GM18867 (cell line): ENCODE data around the gene CELSR1.
"Not testable (repeated sequence)": the region's sequence is repeated elsewhere in the genome, so short reads cannot be mapped to it uniquely, and the experiment has no call there.

Experiments
- ATAC-seq: cut with Tn5 transposase; IDR thresholded peaks from one replicate; pipeline ENCODE4 v1.9.1; 2021; ENCODE audit warnings: mild to moderate bottlenecking, moderate library complexity; ENCODE audit not compliant: unreplicated experiment

The CELSR1 gene

DNA sequence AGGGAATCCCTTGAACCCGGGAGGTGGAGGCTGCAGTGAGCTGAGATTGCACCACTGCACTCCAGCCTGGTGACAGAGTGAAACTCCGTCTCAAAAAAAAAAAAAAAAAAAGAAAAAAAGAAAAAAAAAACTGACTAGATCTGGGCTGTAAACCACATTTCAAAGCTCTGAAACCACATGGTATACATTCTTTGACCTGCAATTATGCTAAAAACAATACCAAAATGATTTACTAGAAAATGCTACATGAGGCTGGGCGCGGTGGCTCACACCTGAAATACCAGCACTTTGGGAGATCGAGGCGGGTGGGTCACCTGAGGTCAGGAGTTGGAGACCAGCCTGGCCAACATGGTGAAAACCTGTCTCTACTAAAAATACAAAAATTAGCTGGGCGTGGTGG is 133.5 kb downstream of the CELSR1 start:
- ATAC-seq, result not testable (repeated sequence)

DNA sequence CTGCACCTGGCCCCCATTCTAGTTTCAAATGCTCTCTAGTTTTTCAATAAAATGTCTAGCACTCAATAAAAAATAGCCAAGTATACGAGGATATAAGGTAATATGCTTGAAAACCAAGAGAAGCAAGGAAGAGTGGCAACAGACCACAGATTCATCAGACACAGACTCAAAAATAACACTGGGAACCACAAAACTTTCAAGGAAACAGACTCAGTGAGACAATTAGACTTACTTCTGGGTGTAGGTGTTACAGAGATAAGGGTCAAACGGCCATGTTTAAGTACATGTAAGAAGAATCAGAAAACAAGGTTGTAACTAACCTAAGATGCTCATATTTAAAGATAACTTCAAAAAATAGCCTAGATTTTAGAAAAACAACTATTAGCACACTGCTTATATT is 134.9 kb downstream of the CELSR1 start:
- ATAC-seq, result no peak

DNA sequence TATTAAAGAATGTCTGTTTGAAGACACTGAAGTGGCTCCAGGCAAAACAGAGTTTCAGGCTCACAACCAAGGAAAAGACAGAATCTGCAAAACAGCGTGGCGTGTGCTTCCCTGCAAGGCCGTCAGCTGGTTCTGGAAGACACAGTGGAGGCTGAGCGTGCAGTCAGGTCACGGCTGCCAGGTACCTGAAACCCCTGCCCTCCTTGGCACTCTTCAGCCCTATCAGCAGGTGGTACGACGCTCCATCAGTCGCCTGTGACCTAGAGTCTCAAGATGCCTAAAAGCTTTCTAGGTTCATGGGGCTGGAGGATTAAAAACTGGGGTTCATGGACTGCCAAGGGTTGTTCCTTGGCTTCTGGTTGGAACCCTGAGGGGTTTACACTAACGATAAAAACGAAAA is 136.1 kb downstream of the CELSR1 start:
- ATAC-seq, result no peak

DNA sequence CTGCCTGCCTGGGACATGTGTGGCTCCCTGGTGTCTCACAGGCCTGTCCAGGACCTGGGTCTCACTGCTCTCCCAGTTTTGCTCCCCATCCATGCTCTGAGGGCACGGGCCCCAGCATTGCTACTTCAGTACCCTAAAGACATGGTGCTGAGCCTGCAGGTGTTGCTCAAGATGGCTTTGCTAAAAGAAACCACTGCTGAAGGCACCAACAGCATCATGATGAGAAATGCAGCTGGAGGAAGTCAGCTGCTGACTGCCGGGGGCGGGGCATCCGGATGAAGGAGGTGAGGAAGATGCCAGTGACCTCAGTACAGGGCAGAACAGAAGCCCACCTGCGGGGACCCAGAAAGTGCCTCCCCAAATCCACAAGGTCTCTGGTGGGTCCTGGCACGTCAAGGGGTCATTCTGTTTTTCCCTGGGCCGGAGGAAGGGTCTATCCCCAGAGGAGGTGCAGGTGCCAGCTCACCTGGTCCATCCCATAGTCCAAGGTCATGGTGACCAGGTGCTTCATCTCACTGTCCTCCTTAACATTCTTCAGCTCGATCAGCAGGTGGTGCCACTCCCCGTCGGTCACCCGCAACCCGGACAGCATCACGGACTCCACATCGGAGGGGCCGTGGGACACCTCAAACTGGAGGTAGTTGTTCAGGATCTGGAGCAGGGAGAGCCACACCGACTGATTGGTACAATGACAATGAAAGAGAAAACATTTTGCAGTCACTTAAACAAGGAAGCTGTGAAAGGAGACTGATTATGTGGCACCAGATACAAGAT is 138.0 kb downstream of the CELSR1 start:
- no peak for ATAC-seq

DNA sequence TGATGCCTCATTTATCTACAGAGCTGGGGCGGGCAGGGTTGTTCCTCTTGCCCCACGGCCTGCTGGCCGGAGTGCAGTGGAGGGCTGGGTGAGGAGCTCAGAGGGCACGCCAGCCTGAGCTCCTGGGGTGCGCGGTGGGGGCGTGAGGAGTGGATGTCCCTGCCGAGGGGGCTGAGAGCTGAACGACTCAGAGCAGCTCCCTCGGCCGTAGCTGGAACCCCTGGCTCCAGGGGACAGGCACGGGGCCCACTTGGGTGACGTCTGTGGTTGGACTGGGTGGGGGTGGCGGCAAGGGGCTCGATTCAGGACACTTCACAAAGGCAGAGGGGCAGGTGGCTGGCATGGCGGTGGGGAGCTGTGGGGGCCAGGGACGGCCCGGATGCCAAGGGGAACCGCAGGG is 139.5 kb downstream of the CELSR1 start:
- no peak for ATAC-seq

DNA sequence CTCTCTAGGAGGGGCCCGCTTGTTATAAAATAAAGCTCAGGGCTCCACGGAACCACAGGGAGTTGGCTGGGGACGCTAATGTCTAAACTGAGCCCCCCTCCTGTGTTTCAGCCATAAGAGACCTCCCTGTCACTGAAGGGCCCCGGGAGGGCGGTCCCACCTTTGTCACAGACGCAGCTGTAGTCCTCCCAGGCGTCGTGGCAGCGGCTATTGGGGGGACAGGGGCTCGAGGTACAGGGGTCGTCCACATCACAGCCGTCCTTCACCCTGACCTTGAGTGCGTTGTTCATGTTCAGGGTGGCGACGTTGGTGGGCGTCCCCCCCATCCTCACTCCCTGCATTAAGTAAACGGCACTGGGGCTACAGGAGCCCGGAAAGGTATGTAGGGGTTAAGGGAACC is 139.9 kb downstream of the CELSR1 start:
- ATAC-seq, result no peak

DNA sequence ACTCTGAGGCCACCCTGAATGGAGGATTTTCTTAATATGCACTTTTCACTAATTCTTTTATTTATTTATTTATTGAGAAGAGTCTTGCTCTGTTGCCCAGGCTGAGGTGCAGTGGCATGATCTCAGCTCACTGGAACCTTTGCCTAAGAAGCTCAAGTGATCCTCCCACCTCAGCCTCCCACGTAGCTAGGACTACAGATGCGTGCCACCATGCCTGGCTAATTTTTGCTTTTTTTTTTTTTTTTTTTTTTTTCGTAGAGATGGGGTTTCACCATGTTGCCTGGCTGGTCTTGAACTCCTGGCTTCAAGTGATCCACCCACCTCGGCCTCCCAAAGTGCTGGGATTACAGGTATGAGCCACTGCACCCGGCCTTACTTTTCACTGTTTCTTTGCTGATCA is 140.4 kb downstream of the CELSR1 start:
- not testable (repeated sequence) for ATAC-seq

DNA sequence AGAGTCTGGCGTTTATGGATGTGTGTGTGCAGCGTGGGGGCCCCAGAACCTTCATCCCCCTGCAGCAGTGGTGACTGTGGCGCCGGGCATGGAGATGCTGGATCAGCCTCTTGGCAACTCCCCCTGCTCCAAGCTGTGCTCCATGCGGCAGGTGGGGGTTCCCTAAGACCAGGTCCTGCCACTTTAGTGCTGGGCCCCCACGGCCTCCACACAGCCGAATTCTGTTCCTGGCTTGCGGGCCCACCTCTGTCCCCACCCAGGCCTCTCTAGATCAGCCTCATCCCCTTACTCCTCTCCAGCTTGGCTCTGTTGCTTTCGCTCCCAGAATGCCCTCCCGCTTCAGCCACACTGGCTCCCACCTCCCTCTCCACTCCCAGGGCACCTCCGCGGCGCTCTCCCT is 142.3 kb downstream of the CELSR1 start:
- no peak for ATAC-seq

DNA sequence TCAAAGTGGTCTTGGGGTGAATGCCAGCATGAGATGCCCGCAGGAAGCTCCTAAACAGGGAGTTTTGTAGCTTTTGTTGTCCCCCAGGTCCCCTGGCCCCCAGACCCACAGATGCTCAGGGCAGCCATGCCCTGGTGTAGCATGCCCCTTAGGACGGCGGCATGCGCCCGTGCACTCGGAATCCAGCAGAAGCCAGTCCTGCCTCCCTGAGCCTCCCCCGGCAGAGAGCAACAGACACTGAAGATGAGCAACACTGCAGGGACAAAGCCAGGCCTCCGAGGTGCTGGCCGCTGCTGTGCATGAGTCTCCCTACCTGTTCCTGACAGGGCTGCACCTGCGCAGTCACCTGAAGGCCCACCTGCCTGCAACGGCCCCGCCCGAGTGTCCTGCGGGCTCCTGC is 142.8 kb downstream of the CELSR1 start:
- no peak for ATAC-seq

DNA sequence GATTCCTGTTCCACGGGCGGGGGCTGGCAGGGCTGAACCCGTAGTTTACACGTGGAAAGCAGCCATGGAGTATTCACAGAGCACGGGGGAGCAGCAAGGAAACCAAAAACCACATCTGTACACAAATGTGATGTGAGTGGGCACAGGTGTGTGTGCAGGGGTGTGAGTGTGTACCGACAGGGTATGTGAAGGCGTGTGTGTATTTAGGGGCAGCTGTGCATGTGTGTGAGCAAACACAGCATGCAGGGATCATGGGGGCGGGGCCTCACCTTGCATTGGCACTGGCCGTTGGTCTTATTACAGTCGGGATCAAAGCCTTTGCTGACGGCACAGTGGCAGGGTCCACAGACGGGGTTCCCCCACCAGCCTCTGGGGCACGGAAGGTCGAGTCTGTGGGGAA is 143.5 kb downstream of the CELSR1 start:
- no peak for ATAC-seq

DNA sequence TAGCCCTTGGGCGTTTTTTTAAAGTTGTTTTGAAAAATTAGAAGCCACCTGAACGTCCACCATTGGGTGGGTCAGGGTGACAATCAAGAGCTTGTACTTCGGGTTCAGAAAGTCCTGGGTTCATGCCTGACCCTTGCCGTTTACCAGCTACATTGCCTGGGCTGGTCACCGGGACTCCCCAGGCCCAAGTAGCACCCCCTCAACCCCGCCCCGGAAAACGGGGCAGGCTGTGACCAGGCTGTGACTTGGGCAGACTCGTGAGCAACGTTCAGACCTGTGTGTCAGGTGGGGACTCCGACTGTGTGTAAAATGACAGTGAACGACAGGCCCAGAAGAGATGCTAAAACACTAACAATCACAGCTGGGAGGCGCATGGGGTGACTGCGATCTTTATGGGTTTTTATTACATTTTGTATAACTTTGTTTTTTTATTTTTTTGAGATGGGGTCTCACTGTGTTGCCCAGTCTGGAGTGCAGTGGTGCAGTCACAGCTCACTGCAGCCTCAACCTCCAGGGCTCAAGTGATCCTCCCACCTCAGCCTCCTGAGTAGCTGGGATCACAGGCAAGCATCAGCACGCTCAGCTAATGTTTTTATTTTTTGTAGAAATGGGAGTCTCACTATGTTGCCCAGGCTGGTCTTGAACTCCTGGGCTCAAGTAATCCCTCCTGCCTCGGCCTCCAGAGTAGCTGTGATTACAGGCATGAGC is 145.1 kb downstream of the CELSR1 start:
- no peak for ATAC-seq

DNA sequence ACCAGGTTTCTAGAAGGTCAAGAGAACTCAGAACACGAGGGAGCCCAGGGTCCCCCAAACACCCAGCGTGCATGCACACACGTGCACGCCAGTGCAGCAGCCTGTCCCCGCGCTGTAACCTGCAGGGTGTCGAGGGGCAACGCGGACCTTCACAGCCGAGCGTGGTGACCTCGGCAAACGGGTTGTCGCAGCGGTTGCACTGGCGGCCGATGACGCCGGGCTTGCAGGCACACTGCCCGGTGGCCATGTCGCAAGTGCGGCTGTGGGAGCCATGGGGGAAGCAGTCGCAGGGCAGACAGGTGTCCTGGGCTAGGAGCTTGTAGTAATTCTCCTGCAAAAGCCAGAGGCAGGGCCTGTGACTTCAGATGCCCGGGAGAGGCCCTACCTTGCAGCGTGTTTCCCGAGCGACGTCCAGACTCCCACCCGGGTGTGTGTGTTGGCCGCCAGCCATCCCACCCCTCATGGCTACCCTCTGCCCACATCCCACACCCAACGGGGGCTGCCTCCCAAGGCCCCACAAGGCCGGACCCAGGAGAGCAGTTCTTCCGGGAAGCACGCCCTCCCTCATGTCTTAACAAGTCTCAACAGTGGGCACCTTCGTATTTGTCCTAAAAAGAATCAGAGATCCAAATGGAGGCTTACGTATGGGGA is 145.8 kb downstream of the CELSR1 start:
- no peak for ATAC-seq

DNA sequence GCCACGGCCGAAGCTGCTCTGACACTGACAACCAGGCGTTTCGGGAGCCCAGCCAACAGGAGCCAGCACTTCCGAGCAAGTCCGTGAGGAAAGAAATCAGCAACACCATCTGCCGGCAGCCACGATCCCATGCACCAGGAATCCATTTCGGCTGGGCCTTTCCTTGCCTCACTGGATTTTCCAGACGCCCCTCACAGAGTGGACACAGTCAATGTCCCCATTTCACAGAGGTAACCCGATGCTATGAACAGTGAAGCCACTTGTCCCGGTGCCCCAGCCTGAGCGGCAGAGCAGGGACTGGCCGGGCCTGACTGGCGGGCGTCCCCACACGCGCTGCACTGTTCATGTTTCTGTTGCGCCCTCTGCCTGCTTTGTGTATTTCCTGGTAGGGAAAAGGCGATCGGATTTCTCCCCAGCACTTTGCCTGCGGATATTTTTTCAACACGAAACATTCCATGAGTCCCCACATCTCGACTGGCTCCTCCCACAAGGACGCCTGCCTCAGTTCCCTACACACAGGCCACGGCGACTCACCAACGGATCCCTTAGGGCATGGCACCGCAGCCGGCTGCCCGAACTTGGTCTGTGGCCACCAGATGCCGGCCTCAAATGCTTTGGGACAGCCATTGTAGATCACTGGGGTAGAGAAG is 146.6 kb downstream of the CELSR1 start:
- ATAC-seq, result no peak

DNA sequence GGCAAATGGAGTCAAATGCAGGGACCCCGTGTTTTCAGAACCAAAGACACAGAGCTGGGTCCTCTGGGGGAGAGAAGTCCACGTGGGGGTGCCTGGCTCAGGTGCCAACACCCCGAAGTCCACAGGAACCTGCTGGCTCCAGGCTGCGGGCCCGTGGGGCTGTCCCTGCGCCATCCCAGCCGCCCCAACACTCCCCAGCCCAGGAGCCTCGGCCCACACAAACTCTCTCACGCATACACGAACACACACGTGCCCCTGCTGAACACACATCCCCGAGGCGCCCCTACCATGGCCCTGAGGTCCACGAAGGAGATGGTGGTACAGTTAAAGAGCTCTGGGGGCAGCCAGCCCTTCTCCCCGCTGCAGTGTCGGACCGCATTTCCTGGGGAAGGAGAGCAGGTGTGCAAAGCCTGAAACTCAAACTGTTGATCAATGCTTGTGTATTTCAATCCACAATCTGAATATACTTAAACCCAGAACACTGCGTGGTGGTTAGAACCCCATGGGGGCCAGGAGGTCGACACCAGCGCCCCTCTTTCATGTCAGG is 147.2 kb downstream of the CELSR1 start:
- no peak for ATAC-seq

DNA sequence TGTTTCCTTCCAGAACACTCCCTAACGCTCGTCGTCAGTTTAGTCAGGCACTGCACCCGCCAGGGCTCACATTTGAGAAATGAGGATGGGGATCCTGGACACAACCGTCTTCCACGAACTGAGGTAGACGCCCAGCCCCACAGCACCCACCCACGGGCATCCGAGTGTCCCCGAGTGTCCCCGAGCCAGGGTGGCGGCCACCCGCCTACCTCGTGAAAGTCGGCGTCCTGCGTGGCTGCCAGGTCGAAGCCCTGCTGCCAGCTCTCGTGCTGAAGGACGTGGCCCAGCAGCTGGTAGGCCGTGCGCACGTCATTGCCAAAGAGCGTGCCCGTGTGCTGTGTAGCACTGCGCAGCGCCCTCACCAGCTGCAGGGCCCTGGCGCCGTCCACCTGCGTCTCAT is 148.3 kb downstream of the CELSR1 start:
- no peak for ATAC-seq

DNA sequence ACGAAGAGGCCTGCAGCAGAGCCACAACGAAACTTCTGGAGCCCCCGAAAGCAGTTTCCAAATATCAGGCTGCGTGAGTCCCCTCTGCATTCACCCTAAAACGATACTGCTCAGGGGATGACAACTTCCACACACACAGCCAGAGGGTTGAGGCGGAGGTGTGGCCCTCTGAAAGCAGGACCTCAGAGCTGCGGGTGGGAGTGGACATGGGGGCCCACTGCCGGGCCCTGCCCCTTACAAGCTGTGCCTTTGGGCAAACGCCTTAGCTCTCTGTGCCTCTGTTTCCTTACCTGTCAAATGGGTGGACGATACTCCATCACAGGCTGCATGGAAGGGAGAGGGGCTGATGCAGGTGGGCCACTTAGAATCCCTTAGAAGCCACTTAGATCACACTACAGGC is 148.8 kb downstream of the CELSR1 start:
- no peak for ATAC-seq

DNA sequence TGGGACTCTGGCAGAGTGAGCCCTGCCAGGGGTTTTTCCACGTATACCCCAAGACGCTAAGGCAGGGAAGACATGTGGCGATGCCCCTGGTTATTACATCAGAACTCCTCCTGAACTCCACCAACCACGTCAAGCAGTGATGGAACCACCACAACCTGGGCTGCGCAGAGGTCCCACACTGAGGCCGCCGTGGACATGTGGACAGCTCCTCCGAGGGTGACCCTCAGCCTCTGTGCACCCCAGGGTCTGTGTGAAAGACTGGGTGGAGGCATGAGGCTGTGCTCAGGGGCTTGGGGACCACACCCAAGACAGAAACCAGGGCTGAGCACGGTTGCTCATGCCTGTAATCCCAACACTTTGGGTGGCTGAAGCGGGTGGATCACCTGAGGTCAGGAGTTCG is 149.7 kb downstream of the CELSR1 start:
- no peak for ATAC-seq

DNA sequence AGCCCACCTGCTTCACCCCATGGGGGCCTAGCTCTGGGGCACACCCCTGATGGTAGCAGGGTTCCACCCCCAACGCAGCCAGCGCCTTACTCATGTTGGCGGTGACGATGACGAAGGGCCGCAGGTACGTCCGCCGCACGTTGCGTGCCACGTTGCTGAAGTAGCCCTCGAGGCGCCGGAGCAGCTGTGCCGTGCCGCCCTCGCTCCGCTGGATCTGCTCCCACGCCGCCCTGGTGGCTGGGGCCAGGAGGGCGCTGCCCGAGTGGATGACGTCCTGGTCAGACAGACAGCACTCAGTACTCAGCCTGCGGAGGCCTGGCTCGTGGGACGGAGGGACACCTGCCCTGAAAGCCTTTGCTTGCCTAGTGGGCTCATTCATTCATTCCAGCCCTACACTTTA is 151.1 kb downstream of the CELSR1 start:
- ATAC-seq, result no peak

DNA sequence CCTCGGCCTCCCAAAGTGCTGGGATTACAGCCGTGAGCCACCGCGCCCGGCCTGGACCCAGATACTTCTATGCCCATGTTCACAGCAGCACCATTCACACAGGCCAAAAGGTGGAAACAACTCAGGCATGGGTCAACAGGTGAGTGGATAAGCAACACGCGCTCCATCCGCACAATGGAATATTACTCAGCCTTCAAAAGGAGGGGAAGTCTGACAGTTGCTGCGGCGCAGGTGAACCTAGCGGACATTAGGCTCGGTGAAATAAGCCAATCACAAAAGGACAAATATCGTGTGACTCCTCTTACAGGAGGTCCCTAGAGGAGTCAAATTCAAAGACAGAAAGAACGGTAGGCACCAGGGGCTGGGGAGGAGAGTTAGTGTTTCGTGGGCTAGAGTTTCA is 154.9 kb downstream of the CELSR1 start:
- no peak for ATAC-seq

DNA sequence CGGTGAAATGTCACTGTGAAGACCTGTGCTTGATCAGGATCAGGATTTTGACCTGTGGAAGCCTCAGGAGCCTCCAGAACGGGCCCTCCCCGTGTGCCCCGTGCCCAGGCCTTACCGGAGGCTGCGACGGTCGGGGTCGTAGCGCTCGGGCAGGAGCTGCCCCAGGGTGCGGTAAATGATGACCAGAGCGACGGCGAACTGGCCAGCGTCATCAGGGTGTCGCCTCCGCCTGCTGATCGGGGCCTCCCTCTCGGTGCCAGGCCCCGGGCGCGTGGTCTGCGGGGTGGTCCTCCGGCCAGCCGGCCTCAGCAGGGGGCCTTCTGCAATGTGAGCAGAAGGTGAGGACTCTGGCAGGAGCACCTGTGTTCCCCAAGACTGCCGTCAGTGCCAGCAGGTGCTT is 155.7 kb downstream of the CELSR1 start:
- no peak for ATAC-seq

DNA sequence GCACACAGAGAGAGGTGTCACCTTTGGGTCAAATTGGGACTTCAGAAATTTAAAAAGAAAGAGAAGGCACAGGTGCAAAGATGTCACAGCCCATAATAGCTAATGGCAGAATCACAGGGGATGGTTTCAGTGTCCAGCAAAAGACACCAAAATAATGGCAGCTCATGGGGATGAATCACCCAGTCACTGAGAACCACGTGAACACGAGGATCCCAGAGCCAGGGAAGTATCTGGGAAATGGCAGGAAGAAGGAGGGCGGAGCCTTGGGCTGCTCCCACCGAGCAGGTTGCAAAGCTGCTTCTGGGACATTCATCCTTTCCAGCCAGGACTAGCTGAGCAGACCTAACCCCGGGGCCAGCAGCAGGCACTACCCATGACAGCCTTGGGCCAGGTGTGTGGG is 156.3 kb downstream of the CELSR1 start:
- ATAC-seq, result no peak
